ENCODE results near the gene SLC66A2. TPM values are rescaled to one million over a fixed set of nuclear protein-coding genes. Genes with fewer than 3 reads are reported as not detected.

Gene SLC66A2
- total RNA-seq, 1 experiment from 2014 or later = 13.0 TPM

DNA sequence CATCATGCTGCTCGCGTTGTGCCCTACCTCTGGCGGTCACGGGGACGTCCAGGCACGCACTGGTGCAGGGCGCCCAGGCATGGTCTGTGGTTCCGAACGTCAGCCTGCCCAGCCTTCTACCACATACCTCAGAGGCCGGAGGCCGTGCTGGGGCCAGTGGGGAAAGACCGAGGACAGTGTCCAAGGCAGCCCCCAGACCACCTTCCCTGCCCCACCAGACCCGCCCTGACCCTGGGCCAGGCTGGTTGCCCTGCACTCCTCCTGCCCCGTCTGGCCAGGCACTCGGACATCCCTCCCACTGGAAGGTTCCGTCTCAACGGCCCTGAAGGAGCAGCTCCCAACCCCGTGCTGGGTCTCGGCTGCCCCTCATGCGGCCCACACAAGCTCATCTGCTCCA lies 32.8 kb downstream of the SLC66A2 start:
- H3K36me3 Mint-ChIP-seq (ENCODE audit: insufficient read depth in 1 of 3, low read depth in 3 of 3) = peaks cover 2 to 16% (median 8%) of the 10 kb centered on the region in 3 experiments; a peak in 5 of 7 replicates
- Histone ChIP-seq H4K20me1 (ENCODE audit: control insufficient read depth, insufficient read depth, insufficient read length) (no peaks in the 10 kb centered on the region), H3T11ph (ENCODE audit: low read length) (no peak overlapping the region), H4K5ac (ENCODE audit: insufficient read length, low read depth, low read length) (no peak overlapping the region), H4K91ac (ENCODE audit: insufficient read length, low read depth, low read length) (no peak overlapping the region), H3K4ac (ENCODE audit: low read depth, low read length) (no peak overlapping the region), H3K23me2 (ENCODE audit: insufficient read length, low read depth, low read length, poor library complexity, severe bottlenecking) (no peaks in the 10 kb centered on the region), H2BK20ac (ENCODE audit: low read depth, low read length, poor library complexity, severe bottlenecking) (no peak overlapping the region), H3K14ac (ENCODE audit: insufficient read depth, low read length) (no peak overlapping the region; the same call in 1 of the 2 replicates), H3K27ac (ENCODE audit: insufficient read length, low read depth, low read length) (no peak overlapping the region), H2AK5ac (ENCODE audit: insufficient read length, low read length) (no peak overlapping the region), H3K4me2 (ENCODE audit: insufficient read depth, insufficient read length, low read length) (no peak overlapping the region), H2BK12ac (ENCODE audit: insufficient read length, low read depth, low read length) (no peak overlapping the region), H3K27me3 (ENCODE audit: insufficient read depth, low read length) (no peaks in the 10 kb centered on the region), H3K4me1 (ENCODE audit: insufficient read depth, low read length) (no peaks in the 10 kb centered on the region), H3K23ac (ENCODE audit: insufficient read length, low read depth, low read length) (no peak overlapping the region), H2BK120ac (ENCODE audit: low read depth, low read length, poor library complexity, severe bottlenecking) (no peak overlapping the region), H3K56ac (ENCODE audit: insufficient read length, low read depth, low read length) (no peak overlapping the region), H3K79me2 (ENCODE audit: insufficient read depth, low read length) (no peaks in the 10 kb centered on the region), H3K79me1 (ENCODE audit: insufficient read depth, low read depth, low read length, poor library complexity, severe bottlenecking) (no peaks in the 10 kb centered on the region), H2AFZ (ENCODE audit: low read length) (no peak overlapping the region), H4K8ac (replicated peaks; ENCODE audit: insufficient read length, low read depth, low read length) (no peak overlapping the region), H3K9ac (ENCODE audit: extremely low read depth, insufficient read length, low read length) (no peak overlapping the region), H3K18ac (ENCODE audit: insufficient read length, low read depth, low read length) (no peak overlapping the region), H2BK15ac (ENCODE audit: low read depth, low read length) (no peak overlapping the region), H2BK5ac (ENCODE audit: insufficient read length, low read length) (no peak overlapping the region), H3K9me3 (ENCODE audit: control insufficient read depth, low read depth, low read length) (no peaks in the 10 kb centered on the region)
- peak; percentile 15 for DNase-seq
- no peak overlapping the region for H3K4me3 Mint-ChIP-seq
- no CpG with 5 or more reads among the region's 20 CpGs for WGBS (ENCODE audit: extremely low coverage, insufficient read length, low lambda C conversion rate)
- no peak overlapping the region for H3K27ac Mint-ChIP-seq
- H3K4me1 Mint-ChIP-seq = peaks cover 0 to 4% of the 10 kb centered on the region in 2 experiments; a peak in 2 of 4 replicates
- peaks cover 2% of the 10 kb centered on the region; the same call in 1 of the 2 replicates for H3K27me3 Mint-ChIP-seq (ENCODE audit: low read depth)
- TF ChIP-seq, protein P1, sequence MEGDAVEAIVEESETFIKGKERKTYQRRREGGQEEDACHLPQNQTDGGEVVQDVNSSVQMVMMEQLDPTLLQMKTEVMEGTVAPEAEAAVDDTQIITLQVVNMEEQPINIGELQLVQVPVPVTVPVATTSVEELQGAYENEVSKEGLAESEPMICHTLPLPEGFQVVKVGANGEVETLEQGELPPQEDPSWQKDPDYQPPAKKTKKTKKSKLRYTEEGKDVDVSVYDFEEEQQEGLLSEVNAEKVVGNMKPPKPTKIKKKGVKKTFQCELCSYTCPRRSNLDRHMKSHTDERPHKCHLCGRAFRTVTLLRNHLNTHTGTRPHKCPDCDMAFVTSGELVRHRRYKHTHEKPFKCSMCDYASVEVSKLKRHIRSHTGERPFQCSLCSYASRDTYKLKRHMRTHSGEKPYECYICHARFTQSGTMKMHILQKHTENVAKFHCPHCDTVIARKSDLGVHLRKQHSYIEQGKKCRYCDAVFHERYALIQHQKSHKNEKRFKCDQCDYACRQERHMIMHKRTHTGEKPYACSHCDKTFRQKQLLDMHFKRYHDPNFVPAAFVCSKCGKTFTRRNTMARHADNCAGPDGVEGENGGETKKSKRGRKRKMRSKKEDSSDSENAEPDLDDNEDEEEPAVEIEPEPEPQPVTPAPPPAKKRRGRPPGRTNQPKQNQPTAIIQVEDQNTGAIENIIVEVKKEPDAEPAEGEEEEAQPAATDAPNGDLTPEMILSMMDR (conservative IDR thresholded peaks at IDR 0.05) = no peak
- peaks cover 7 to 10% of the 10 kb centered on the region in 2 experiments; a peak in 3 of 5 replicates for H3K9me3 Mint-ChIP-seq
